Measurements from ENCODE around the gene PABPN1.
A peak's percentile ranks its signal among the peaks of the same experiment; 100 is the strongest.

Gene PABPN1

DNA sequence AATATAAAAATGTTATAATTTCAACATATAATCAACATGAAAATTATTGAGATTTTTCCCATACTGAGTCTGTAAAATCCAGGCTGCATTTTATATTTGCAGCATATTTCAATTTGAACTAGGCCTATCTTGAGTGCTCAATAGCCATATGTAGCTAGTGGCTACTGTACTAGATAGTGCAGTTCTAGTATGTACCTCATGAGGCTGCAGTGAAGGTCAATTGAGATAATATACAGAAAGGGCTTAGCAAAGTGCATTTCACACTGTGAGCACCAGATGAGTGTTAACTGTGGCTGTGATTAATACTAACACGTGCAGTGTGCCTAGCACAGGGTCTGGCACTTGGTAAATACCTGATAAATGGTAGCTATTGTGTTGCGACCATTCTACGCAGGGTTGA is 36.8 kb downstream of the PABPN1 start:
- no peak for DNase-seq (ENCODE audit: low spot score)

DNA sequence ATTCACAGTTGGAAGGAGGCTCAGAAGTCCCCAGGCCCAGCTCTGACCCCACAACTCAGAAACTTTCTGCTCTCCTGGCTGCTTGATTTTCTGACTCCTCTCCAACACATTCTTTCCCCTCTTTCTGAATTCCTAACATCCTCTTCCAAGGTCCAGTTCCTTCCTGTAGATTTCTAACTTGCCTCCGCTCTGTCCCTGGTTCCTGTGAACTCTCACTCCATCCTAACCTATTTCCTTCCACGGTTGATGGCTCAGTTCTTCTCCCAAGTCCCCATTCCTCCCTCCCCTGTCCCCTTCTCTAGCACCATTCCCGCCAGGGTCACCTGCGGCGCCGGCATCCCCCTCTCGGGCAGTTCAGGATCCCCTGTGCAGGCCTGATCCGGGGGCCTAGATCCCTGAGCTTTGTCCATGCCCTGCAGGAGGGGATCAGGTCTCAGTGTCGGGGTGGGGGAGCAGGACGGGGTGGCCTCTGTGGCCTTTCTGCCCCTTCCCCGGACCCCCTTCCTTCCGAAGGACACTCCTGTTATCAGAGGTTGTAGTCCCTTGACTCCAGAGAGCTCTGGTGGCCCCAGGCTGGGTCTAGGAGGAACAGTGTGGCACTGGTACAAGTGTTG is 37.4 kb downstream of the PABPN1 start:
- DNase-seq (ENCODE audit: low spot score): no peak

DNA sequence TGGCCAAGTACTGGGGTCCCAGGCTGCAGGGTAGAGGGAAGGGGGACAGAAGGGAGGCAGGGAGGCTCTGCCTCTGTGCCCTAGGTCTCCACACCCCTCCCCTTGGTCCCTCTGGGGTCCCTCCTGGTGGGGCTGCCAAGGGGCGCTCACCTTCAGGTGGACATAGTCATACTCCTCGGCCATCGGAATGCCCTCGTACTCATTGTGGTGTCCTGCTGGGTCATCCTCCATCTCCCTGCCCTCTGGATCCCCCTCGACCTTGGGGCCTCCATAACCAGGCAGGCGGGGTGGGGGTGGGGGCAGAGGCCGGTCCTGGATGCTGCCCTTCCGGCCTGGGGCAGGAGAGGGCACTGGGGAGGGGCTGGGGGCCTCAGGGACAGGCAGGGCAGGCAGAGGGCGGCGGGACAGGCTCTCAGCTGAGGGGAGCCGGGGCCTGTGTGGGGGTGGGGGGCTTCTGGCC is 37.9 kb downstream of the PABPN1 start:
- DNase-seq (ENCODE audit: low spot score): no peak

DNA sequence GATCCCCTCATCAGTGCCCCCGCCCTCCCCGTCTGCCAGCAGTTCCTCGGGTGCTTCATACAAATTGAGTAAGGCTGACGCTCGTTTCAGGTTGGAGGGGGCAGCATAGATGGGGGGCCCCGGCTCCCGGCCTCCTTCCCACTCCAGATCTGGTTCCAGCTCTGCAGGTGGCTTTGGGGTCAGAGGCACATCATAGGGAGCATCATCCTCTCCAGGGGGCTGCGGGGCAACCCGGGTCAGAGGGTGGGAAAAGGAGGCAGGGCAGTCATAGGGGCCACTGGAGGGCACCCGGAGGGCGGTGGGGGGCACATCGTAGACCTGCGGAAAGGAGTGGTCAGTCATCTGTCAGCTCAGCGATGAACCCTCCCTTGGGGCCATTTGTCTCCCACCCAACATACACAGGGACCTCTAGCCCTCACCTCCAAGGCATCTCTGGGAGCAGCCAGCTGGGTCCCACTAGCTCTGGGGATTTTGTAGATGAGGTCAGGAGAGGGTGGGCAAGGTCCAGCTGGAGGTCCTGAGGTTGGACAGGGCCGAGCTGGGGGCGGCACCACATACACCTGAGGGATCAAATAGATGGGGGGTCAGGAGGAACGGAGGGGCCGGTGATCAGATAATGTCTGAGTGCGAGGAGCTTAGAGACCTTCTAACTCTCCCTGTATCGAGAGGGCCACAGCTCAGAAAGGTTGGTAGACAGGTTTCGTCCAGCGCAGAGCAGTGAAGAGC is 38.6 kb downstream of the PABPN1 start:
- no peak for DNase-seq (ENCODE audit: low spot score)

DNA sequence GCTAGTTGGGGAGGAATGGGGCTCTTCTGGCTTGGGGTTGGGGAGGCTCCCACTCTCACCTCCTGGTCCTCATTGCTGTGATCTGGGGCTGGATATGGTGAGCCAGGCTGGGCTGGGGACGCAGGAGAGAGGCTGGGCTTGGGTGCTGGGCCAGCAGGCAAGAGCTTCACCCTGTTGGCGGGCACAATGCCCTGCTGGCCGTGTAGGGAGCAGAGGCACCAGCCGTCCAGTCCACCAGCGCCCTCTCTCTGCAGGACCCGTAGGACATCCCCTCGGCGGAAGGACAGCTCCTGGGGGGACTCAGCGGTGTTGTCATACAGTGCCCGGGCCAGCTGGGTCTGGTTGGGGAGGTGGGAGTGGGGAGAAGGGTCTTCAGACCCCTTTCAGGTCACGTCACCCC is 39.2 kb downstream of the PABPN1 start:
- peak; percentile 69 for DNase-seq (ENCODE audit: low spot score)

DNA sequence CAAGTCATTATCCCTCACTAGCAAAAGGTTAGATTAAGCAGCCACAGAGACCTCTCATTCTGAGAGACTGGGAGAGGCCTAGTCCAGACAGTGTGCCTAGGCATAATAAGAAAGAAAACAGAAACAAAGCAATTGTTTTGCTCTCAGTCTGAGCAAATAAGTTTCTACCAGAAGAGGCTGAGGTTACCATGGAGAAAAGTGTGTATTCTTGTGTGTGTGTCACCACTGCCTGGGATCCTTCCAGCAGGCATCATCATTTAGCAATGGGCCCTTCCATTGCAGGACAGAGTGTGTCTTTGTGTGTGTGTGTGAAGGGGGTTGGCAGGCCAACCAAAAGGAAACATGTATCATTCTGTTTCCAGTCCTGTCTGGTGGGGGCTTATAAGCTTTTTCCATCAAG is 40.1 kb downstream of the PABPN1 start:
- DNase-seq (ENCODE audit: low spot score): no peak

DNA sequence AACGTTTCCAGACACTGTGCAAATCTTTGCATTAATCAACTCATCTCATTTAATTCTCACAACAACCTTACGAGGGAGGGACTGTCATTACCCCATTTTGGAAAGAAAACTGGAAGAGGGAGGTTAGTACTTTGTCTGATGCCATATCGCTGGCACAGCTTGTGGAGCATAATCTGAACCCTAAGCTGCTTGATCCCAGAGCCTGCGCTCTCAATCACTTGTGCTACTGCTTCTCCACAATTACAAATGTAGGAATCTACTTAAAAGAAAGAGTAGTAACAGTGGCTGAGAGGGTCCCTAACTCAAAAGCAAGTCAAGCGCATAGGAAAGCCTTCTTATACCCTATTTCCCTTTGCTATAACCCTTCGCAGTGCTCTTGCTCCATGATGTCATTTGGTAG is 40.5 kb downstream of the PABPN1 start:
- no peak for DNase-seq (ENCODE audit: low spot score)

DNA sequence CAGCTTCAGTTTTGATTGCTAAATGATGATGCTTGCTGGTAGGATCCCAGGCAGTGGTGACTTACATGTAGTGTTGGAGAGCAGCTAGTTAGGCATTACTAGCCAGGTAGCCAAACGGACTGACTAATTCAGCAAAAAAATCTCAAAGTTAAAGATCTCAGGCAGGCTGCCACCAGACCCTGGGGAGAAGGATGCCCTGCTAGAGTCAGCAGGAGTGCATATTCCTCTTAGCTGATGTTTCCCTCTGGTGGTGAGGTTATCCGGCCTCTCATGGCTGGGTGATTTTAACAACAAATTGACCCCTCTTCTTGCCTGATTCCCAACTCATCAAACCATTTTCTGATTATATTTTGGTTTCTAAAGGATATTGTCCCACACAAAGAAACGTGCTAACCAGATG is 40.9 kb downstream of the PABPN1 start:
- DNase-seq (ENCODE audit: low spot score): no peak

DNA sequence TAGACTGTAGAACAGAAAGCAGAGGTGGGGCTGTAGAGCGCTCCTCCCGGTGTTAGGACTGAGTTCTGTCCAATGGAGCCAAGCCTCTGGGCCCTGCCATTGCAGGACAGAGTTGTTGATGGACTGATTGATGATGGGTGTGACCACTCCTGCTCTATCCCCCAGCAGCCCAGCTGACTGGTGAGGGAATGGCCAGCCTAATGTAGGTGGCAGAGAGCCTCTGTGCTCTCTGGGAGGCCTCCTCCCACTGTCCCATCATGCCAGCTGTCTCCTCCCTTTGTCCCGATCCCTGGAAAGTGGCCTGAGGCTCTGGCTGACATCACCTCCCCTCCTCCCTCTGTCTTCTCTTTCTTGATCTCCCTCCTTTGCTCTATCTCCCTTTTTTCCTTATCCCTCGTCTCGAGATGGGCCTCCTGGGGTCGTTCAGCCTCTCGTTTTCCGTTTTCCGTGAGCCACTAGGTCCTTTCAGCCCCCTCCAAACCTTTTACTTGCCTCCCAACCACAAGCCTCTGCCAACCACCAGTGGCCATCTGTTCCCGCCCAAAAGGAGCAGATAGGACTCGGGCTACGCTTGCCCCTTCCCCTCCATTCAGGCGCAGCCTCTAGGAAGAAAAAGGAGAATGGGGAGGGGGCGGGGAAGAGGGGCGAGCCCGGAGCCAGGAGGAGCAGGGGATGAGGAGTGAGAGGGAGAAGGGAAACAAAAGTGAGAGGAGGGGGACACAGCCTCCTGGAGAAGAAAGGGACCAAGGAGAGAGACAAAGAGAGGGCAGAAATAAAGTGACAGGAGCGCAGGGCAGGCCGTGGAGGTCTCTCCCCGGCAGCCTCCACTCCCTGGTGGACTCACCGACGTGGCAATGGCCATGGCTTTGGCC is 43.1 kb downstream of the PABPN1 start:
- peak; percentile 71 for DNase-seq (ENCODE audit: low spot score)

DNA sequence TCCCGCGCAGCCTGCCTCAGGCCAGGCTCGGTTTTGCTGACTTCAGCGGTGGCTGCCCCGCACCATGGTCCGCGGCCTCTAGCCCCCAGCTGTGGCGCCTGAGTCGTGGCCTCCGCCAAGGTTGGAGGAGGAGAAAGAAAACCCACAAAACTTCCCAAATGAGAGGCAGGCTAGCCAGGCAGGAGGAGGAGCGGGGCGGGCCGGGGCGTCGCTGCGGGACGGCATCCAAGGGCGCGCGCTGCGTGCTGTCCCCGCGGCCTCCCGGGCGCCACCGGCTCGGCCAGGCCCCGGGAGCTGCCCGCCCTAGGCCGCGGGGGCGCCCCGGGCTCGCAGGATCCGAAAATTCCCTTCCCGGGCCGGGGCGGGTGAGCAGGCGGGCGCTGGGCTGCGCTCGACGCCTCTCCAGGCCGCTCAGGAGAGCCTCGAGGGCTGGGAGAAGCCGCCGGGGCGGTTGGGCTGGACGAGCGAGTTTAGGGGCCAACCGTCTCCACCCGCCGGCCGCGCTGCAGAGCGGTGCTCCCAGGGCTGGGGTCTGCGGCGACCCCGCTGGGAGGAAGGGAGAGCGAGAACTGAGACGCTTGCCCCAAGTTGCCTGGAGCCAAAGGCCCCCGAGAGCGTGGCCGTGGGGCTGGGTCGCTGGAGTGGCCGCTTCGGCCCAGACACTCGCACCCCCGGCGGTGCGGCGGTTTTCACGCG is 43.9 kb downstream of the PABPN1 start, which contains the start of gene EFS:
Gene EFS (minus strand): TSS at position 137 of the 696 bp plus-strand sequence. CDS start 147 bp downstream, outside the sequence.
- peak; percentile 58 for DNase-seq (ENCODE audit: low spot score)

DNA sequence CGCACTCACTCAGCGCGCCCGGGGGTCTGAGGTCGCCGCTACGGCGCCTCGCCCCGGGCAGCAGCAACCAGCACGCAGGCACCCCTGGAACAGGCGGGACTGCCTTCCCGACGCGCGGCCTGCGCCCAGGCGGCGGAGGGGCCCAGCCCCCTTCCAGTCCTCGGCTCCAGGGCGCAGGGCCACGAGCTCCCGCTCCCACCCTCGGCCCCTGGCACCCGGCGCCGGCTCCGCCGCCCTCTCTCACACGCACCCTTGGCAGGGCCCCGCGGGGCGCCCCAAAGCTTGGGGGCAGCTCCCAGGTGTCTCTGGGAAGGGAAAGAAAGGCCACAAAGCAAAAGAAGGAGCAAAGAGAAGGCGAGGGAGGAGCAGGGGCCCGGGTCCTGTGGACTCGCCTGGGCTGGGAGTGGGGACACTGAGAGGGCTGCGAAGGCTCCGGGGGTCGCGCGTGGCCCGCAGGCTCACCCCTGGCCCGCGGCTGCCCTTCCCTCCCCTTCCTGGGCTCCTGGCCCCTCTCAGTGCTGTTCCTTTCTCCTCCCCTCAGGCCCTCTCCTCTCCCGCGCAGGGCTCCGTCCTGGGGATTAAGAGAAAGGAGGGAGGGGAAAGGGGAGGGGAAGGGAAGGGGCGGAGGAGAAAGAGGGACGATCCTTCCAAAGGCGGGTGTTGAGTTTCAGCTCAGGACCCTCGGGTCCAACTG is 44.6 kb downstream of the PABPN1 start:
- peak; percentile 54 for DNase-seq (ENCODE audit: low spot score)

DNA sequence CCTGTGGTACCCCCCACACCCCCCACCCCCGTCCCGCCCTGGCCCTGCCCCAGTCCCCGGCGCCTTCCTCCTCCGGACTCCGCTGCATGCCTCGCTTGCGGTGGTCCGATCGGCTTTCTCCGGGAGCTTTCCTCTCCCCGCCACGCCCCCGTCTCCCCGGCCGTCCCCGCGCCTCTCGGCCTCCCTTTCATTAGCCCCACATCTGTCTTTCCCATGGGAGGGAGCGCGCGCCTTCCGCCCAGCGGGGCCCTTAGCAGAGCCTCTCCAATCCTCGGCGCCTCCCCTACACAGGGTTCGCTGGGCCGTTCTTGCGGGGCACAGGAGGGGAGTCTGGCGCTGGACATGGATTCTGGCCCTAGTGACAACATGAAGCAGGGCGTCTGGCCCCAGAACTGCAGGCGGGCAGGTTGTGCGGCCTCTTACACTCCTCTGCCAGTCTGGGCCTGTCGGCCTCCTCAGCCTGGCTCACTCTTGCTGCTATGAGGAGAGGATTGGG is 45.2 kb downstream of the PABPN1 start:
- DNase-seq (ENCODE audit: low spot score): peak; percentile 94

DNA sequence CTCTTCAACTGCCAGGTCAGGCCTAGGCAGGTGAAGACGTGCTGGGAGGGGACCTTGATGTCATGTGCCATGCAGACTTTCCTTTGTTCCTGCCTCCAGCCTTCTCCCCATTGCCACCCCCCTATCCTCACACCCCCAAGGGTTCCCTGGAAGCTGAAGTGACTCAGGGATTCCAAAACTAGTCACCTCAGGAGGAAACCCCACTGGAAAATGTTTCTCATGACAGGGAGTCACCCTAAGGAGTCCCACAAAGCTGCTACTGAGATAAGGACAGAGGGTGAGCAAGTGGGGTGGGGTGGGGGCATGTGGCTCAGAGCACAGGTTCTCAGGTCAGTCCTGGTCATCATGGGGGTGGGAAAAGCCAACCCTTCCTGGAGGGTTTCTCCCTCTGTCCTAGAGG is 49.0 kb downstream of the PABPN1 start:
- no peak for DNase-seq (ENCODE audit: low spot score)

DNA sequence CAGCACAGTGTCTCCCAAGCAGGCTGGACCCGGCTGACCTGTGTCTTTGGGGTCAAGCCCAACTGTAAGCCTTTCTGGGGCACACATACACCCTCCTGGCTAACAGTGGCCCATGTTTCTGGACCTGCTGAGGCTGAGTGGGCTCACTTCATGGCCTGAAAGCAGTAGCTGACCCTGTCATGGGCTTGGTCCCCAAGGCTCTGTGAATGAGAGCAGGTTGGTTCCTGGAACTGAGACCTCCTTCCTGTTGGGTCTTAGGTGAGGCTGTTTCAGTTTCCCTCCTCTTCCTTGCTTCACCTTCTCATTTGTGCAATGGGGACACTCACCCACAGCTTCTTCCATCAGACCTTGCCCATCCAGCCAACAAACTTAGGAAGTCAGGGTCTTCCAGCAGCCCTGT is 50.6 kb downstream of the PABPN1 start:
- DNase-seq (ENCODE audit: low spot score): no peak

DNA sequence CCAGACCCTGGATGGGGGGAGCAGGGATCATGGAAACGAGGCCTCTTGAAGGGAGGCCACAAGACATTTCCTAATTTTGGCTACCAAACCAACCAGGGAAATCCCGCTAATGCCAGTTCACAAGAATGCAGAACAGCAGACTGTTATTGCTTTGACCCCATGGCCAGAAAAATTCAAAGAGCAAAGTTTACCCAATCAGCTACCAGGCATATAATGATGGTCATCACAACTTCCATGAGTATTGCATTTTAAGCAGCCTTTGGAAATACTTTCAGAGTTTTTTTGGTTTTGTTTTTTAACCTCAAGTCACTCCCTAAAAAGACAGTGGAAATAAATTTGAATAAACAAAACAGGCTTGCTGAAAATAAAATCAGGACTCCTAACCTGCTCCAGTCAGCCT is 51.3 kb downstream of the PABPN1 start, which contains the start of gene IL25:
Gene IL25 (plus strand): TSS at position 301 of the 400 bp plus-strand sequence.
- no peak for DNase-seq (ENCODE audit: low spot score)

DNA sequence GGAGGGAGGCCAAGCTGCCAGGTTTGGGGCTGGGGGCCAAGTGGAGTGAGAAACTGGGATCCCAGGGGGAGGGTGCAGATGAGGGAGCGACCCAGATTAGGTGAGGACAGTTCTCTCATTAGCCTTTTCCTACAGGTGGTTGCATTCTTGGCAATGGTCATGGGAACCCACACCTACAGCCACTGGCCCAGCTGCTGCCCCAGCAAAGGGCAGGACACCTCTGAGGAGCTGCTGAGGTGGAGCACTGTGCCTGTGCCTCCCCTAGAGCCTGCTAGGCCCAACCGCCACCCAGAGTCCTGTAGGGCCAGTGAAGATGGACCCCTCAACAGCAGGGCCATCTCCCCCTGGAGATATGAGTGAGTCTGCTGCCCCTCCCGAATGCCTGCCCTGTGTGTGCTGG is 51.8 kb downstream of the PABPN1 start:
- no peak for DNase-seq (ENCODE audit: low spot score)
